NB4 (cell line): ENCODE results near the gene CETP.

Experiments
- DNase-seq: peaks from one replicate; pipeline ENCODE4 v3.0.0; 2010; ENCODE audit warnings: low read depth
- H3K4me3 ChIP-seq: one replicate; pipeline ENCODE4 v1.5.1; 2011; ENCODE audit warnings: mild to moderate bottlenecking, low read depth, low read length, moderate library complexity
- CTCF ChIP-seq: IDR thresholded peaks from one replicate; pipeline ENCODE4 v1.5.1; 2012; ENCODE audit warnings: low read depth, low read length
- MAX ChIP-seq: IDR thresholded peaks from 2 replicates; pipeline ENCODE4 v1.6.1; 2011; ENCODE audit warnings: low read depth, low read length
- MYC ChIP-seq: IDR thresholded peaks from 2 replicates; pipeline ENCODE4 v1.6.1; 2011; ENCODE audit warnings: low read depth, low read length
- POLR2A ChIP-seq: IDR thresholded peaks from 2 replicates; pipeline ENCODE4 v1.6.1; 2011; ENCODE audit warnings: mild to moderate bottlenecking; ENCODE audit not compliant: insufficient read length; ENCODE audit errors: extremely low read depth

The CETP gene

GRCh38 chr16:56950881-56951771 lies 10.6 kb upstream of the CETP start:
- peak; percentile 95 for DNase-seq
- peak; percentile 85 for TF ChIP-seq CTCF
- no peak for TF ChIP-seq MYC
- TF ChIP-seq POLR2A, result no peak
- TF ChIP-seq MAX, result 0 out of 2 replicates have a peak, but pooled peaks have one; percentile 31

GRCh38 chr16:56953006-56953405 lies 8.7 kb upstream of the CETP start:
- no peak overlapping the region for H3K4me3 ChIP-seq
- DNase-seq, result no peak
- no peak for TF ChIP-seq MAX
- TF ChIP-seq POLR2A, result no peak
- no peak for TF ChIP-seq MYC
- no peak for TF ChIP-seq CTCF

More at GRCh38 chr16:56950881-56951771, 10.6 kb upstream of the CETP start:
- no peak overlapping the region for H3K4me3 ChIP-seq

- no peak for DNase-seq
- H3K4me3 ChIP-seq, result no peak overlapping the region
- no peak for TF ChIP-seq POLR2A
- TF ChIP-seq MAX, result no peak
- TF ChIP-seq CTCF, result no peak
- TF ChIP-seq MYC, result no peak
Measured at GRCh38 chr16:56956076-56956475, 5.7 kb upstream of the CETP start.

- DNase-seq, result no peak
- no peak overlapping the region for H3K4me3 ChIP-seq
- no peak for TF ChIP-seq POLR2A
- TF ChIP-seq MAX, result no peak
- TF ChIP-seq CTCF, result no peak
- no peak for TF ChIP-seq MYC
Measured at GRCh38 chr16:56956756-56957155, 5.0 kb upstream of the CETP start.

- DNase-seq, result no peak
- TF ChIP-seq MAX (no peak), POLR2A (no peak), MYC (no peak), CTCF (no peak)
- H3K4me3 ChIP-seq, result no peak overlapping the region
Measured at GRCh38 chr16:56960681-56961281, 969 bp upstream of the CETP start.
